SIG-M5 treated with dmso at 0.1 percent for 504 hours (cell line): ENCODE results near the gene TMEM167B.
A peak's percentile ranks its signal among the peaks of the same experiment; 100 is the strongest.
"Not testable (repeated sequence)": the region's sequence is repeated elsewhere in the genome, so short reads cannot be mapped to it uniquely, and the experiment has no call there.

Experiments
- DNase-seq: peaks from one replicate; lab custom pipeline; 2025; ENCODE audit not compliant: unreplicated experiment; lab: John Stamatoyannopoulos, UW

Gene TMEM167B

GRCh38 chr1:109090196-109091077 is at the start of gene TMEM167B:
Gene TMEM167B (plus strand): TSS chr1:109090764. CDS start chr1:109090873, 109 bp downstream.
- peak; percentile 95 for DNase-seq

DNA sequence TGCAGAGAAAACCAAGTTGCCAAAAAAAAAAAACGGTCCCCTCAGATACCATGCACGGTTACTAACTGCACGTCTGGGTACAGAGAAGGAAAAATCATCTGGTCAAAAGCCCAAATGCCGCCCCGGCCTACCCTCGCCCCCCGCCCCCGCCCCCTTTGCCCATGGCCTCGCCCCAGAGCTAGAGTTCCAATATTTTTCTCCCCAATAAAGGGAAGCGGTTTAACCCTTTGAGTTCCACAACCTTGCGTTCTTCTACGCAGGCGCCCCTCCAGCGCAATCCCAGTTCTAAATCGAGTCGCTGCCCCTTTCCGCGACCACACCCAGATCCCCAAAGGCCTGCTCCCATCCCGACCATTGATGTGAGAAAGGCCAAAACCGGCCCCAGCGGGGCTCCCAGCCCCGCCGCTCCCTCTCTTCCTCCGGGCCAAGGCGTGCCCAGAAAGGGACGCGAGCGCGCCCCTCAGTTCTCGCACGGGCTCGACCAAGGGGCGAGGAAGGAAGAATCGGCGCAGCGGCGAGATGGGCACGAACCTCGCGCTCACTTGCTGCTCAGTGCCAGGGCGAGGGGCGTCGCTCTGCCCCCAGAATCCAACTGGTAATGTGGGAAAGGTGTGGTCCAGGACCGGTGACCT is 49.5 kb upstream of the TMEM167B start:
- DNase-seq: peak; percentile 50

DNA sequence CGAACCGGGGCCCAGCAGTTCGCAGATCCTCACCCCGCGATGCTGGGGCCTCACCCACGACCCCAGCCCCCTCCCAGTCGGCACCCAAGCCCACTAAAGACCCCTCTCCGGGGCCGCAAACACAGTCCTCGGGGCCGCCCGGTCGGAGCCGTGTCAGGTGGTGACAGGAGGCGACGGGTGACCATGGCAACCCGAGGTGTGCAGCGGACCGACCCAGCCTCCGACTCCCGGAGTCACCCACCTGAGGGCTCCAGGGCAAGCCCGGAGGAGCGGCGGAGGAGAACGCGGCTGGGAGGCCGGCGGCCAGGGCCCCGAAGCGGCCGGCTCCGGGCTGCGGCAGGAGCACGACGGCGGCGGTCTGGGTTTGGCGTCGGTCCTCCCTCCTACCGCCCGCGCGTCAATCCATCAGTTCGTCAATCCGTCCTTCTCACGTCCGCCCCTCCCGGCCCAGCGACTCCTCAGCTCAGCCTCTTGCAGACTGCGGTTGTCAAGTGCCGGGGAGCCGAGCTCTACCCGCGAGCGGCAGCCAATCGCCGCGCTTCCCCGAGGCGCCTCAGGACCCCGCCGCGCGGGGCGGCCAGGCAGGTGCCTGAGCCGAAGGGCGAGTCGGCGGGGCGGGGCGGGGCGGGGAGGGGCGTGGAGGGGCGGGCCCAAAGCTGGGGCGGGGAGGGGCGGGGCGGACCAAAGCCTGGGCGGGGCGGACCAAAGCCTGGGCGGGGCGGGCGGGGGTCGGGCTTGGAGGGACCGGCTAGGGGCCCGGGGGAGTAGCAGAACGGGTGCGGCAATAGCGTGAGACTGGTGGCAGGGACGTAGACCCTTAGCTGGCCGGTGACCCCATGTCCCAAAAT is 48.7 kb upstream of the TMEM167B start, which contains the start of gene WDR47:
TSS of gene WDR47 (minus strand) at position 482 of the 848 bp plus-strand sequence. CDS start 18,590 bp downstream, outside the sequence.
- peak; percentile 93 for DNase-seq

DNA sequence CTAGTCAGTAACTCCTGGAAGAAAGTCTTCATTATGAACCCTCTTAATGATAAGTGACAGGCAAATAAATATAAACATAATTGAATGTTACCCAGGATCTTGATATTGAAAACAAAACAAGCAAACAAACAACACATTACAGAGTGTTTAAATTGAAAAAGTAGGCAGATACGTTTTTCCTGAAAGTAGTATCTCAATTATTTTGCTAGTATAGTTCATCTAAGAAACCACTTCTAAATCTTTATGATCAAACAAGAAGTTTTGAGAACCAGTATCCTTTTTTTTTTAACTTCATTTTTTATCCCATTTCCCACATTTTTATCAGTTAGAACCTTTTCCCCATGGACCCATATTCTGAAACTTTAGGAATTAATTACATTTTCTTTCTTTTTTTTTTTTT is 45.0 kb upstream of the TMEM167B start:
- no peak for DNase-seq

GRCh38 chr1:109046671-109047070 is 43.9 kb upstream of the TMEM167B start:
- no peak for DNase-seq

- DNase-seq: no peak
Observed at GRCh38 chr1:109047339-109047738, 43.2 kb upstream of the TMEM167B start.

DNA sequence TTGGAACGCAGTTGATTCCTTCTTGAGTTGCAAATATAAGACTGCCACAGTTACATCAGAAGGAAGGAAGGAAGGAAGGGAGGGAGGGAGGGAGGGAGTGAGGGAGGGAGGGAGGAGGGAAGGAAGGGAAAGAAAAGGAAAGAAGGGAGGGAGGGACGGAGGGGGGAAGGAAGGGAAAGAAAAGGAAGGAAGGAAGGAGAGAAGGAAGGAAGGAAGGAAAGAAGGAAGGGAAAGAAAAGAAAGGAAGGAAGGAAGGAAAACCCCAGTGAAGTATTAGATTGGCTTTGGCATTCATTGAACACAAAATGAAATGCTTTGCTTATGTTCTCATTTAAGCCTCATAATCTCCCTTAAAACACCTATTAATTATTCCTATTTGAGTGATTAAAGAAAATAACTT is 42.2 kb upstream of the TMEM167B start:
- no peak for DNase-seq

DNA sequence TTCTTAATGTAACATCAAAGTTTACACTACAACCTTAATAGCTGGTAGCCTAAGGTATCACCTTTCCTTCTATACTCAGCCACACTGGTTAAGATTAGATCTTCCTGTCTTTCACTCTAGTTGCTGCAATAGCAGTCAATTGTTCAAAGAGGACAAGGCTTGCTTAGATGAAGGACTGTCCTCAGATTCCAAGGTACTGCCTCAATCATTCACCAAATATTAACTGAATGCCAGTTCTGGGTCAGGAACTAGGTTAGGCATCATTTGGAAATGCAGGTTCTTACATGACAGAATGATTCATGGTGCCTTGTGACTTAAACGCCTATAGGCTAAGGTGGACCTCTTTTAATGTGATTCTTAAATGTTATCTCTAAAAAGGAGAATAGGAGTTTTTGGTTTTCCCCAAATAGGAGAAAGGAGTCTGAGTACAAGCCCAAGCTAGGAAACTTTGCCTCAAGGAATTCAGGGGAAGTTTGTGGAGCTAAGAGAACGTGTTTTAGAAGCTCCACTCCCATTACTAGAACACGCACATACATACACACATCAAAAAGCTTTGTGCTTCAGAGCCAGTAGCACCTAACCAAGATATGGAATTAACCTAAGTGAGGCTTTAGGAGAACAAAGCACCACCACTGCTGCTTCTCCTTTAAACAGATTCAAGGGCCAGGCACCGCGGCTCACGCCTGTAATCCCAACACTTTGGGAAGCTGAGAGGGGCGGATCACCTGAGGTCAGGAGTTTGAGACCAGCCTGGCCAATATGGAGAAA is 40.2 kb upstream of the TMEM167B start:
- no peak for DNase-seq

GRCh38 chr1:109052145-109052544 is 38.4 kb upstream of the TMEM167B start:
- DNase-seq: not testable (repeated sequence)

- DNase-seq: no peak
Observed at GRCh38 chr1:109056064-109056463, 34.5 kb upstream of the TMEM167B start.

DNA sequence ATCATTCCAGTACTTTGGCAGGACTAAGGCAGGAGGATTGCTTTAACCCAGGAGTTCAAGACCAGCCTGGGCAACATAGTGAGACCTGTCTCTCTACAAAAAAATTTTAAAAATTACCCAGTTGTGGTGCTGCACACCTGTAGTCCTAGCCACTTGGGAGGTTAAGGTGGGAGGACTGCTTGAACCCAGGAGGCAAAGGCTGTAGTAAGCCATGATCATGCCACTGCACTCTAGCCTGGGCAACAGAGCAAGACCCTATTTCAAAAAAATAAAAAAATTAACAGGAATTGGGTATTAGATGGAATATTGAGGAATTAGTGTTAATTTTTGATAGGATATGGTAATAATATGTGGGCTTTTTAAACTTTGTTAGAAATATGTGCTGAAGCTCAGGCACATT is 31.5 kb upstream of the TMEM167B start:
- DNase-seq: no peak

DNA sequence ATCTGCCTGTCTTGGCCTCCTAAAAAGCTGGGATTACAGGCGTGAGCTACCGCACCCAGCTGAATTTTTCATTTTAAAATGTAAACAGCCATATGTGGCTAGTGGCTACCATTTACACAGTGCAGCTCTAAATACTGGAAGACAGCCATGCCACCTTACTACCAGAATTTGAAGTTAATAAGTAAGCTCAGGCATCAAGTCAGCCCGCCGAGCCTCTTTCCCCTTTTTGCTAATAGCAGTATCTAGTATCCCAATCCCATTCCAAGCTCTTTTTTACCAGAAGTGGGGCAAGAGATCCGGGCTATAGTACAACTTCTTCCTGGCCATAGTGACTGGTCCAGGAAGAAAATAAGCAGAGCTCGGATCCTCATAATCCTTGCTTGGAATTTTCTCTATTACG is 29.9 kb upstream of the TMEM167B start:
- no peak for DNase-seq

- DNase-seq: no peak
Observed at GRCh38 chr1:109061183-109061582, 29.4 kb upstream of the TMEM167B start.

DNA sequence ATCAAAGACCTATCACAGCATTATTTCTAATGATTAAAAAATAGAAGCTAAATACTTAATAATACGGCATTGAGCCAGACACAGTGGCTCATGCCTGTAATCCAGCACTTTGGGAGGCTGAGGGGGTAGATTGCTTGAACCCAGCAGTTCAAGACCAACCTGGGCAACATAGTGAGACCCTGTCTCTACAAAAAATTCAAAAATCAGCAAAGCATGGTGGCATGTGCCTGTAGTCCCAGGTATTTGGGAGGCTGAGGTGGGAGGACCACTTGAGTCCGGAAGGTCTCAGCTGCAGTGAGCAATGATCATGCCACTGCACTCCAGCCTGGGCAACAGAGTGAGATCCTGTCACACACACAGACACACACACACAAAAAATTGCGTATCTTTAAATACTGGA is 25.4 kb upstream of the TMEM167B start:
- no peak for DNase-seq

DNA sequence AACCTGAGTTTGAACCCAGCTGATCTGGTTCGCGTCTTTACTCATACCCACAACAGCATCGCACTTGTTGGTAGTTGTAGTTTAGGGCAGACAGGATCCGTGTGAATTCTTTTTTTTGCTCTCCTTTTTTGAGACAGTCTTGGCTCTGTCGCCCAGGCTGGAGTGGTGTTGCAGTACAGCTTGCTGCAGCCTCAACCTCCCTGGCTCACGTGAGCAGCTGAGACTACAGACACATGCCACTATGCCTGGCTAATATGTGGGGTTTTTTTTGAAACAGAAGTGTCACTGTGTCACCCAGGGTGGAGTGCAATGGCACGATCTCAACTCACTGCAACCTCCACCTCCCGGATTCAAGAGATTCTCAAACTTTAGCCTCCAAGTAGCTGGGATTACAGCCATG is 22.7 kb upstream of the TMEM167B start:
- no peak for DNase-seq

DNA sequence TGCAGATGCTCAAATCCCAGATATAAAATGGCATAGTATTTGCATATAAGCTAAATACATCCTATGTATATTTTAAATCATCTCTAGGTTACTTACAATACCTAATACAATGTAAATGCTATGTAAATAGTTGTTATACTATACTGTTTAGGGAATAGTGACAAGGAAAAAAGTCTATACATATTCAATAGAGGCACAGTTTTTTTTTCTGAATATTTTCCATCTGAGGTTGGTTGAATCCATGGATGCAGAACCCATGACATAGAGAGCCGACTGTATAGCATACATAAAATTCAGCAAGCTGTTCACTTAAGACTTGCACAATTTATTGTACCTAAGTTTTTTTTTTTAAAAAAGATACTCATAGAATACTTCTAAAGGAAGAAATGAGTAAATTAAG is 21.3 kb upstream of the TMEM167B start:
- DNase-seq: no peak

DNA sequence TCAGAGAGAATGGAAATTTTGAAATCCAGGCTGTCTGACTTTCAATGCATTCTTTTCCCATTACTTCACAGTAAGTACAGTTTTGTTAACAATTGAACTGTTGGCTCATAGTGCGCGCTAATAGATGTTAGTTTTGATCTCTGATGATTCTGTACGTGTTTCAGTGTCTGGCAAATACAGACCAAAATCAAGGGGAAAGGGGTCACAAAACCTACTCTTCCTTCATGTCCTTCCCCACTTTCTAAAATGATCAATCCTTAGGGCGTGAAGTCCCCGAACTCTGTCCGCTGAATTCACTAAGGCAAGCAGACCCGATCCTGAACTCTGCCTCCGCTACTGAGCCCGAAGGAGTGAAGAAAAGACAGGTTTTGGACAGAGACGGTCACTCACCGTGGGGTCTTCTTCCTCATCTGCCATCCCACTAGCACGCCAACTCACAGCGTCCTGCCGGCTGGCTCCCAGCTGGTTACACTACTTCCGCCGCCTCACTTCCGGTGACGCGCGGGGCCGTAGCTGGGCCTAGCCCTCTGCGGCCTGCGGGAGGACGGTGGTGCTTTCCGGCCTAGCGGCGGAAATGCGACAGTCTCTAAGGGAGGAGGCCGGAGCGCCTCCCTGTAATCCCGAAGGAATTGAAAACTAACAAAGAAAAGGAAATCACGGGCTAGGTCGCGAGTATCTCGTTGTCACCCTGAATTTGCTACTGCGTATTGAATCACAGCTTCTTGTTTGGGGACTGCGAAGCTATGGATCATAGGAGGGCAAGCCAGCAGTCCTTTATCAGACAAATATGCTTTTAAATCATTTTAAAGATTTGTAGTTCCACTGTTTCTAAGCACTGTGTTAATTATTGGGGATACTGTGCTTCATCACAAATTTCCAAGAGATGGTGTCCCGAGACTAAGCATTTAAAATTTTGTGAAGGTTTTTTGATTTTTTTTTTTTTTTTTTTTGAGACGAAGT is 14.8 kb upstream of the TMEM167B start, which contains the start of gene TAF13:
TSS of gene TAF13 (minus strand) at position 473 of the 960 bp plus-strand sequence. CDS start at position 417, 56 bp downstream.
- DNase-seq: peak; percentile 93

GRCh38 chr1:109078317-109078716 is 12.2 kb upstream of the TMEM167B start:
- DNase-seq: peak; percentile 20

- no peak for DNase-seq
Observed at GRCh38 chr1:109079240-109079622, 11.3 kb upstream of the TMEM167B start.
